HEK293 (cell line): ENCODE measurements around the gene RRAGC.

ENCODE experiments used
- ZNF133 ChIP-seq: fragments of 450-650 bp; formaldehyde crosslinking; IDR thresholded peaks from 2 replicates; pipeline ENCODE4 v1.5.1; 2016; ENCODE audit warnings: missing biosample characterization, missing genetic modification characterization
- ZNF416 ChIP-seq: fragments of 450-650 bp; formaldehyde crosslinking; IDR thresholded peaks from 2 replicates; pipeline ENCODE4 v1.5.1; 2016; ENCODE audit warnings: missing biosample characterization, missing genetic modification characterization
- ZNF48 ChIP-seq: fragments of 450-650 bp; formaldehyde crosslinking; IDR thresholded peaks from 2 replicates; pipeline ENCODE4 v1.5.1; 2016; ENCODE audit warnings: missing biosample characterization, missing genetic modification characterization
- ZNF776 ChIP-seq: fragments of 450-650 bp; formaldehyde crosslinking; IDR thresholded peaks from 2 replicates; pipeline ENCODE4 v1.5.0; 2017; ENCODE audit warnings: missing biosample characterization, missing genetic modification characterization, borderline replicate concordance
- TF ChIP-seq, protein P1 (sequence below): fragments of 450-650 bp; formaldehyde crosslinking; IDR thresholded peaks from 2 replicates; pipeline ENCODE4 v1.5.1; 2016; ENCODE audit warnings: missing biosample characterization, missing genetic modification characterization, borderline replicate concordance
- TF ChIP-seq, protein P2 (sequence below): fragments of 450-650 bp; formaldehyde crosslinking; IDR thresholded peaks from 2 replicates; pipeline ENCODE4 v1.5.1; 2016; ENCODE audit warnings: missing biosample characterization, missing genetic modification characterization

DNA sequence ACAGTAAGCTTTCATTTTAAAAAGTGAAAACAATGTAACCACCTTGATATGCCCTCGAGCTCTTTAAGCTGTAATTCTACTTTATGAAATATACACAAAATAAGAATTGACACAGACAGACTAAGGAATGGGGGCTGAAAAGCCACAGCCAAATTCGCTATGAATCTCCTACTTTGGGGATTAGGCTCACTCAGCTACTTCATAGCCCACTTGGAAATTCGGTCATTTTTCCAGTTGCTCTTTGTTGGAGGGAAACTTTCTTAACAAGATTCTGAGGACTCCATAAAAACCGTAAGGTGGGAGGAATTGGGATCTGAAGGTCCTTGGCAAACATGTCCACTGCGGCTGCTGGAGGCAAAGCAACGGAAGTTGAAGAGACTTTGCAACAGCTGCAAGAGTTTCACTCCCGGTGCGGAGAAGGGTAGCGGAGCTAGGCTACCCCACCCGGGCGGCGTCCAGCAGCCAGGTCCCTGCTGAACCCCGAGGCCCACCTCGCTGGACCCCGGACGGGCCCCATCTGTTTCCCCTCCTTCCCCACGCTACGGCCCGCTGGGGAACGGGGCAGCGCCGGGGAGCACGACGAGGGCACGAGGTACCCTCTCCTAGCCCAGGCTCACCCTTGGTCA, 12.9 kb upstream of the RRAGC start:
- TF ChIP-seq, protein P1, sequence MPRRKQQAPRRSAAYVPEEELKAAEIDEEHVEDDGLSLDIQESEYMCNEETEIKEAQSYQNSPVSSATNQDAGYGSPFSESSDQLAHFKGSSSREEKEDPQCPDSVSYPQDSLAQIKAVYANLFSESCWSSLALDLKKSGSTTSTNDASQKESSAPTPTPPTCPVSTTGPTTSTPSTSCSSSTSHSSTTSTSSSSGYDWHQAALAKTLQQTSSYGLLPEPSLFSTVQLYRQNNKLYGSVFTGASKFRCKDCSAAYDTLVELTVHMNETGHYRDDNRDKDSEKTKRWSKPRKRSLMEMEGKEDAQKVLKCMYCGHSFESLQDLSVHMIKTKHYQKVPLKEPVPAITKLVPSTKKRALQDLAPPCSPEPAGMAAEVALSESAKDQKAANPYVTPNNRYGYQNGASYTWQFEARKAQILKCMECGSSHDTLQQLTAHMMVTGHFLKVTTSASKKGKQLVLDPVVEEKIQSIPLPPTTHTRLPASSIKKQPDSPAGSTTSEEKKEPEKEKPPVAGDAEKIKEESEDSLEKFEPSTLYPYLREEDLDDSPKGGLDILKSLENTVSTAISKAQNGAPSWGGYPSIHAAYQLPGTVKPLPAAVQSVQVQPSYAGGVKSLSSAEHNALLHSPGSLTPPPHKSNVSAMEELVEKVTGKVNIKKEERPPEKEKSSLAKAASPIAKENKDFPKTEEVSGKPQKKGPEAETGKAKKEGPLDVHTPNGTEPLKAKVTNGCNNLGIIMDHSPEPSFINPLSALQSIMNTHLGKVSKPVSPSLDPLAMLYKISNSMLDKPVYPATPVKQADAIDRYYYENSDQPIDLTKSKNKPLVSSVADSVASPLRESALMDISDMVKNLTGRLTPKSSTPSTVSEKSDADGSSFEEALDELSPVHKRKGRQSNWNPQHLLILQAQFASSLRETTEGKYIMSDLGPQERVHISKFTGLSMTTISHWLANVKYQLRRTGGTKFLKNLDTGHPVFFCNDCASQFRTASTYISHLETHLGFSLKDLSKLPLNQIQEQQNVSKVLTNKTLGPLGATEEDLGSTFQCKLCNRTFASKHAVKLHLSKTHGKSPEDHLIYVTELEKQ = no peak
- TF ChIP-seq, protein P2, sequence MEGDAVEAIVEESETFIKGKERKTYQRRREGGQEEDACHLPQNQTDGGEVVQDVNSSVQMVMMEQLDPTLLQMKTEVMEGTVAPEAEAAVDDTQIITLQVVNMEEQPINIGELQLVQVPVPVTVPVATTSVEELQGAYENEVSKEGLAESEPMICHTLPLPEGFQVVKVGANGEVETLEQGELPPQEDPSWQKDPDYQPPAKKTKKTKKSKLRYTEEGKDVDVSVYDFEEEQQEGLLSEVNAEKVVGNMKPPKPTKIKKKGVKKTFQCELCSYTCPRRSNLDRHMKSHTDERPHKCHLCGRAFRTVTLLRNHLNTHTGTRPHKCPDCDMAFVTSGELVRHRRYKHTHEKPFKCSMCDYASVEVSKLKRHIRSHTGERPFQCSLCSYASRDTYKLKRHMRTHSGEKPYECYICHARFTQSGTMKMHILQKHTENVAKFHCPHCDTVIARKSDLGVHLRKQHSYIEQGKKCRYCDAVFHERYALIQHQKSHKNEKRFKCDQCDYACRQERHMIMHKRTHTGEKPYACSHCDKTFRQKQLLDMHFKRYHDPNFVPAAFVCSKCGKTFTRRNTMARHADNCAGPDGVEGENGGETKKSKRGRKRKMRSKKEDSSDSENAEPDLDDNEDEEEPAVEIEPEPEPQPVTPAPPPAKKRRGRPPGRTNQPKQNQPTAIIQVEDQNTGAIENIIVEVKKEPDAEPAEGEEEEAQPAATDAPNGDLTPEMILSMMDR = no peak
- TF ChIP-seq ZNF776 (tag by site-specific recombination) (no peak), ZNF416 (no peak), ZNF48 (tag by site-specific recombination) (no peak), ZNF133 (no peak)
